Thoracic aorta endothelial cell (primary cell): ENCODE data around the gene GRID2. TPM values are rescaled to one million over a fixed set of nuclear protein-coding genes. Genes with fewer than 3 reads are reported as not detected.

Experiments
- small RNA-seq: library from RNA; depleted of rRNA; stranded (forward); fragments of <200 nt; gene quantifications from one replicate; pipeline ENCODE3, GENCODE V24; 2012
- total RNA-seq: library from RNA; depleted of rRNA; stranded (reverse); fragments of >200 nt; gene quantifications from 2 replicates; pipeline ENCODE4 v1.2.3, GENCODE V29; 2012

GRID2 gene
- not detected in 2 replicates for total RNA-seq

DNA sequence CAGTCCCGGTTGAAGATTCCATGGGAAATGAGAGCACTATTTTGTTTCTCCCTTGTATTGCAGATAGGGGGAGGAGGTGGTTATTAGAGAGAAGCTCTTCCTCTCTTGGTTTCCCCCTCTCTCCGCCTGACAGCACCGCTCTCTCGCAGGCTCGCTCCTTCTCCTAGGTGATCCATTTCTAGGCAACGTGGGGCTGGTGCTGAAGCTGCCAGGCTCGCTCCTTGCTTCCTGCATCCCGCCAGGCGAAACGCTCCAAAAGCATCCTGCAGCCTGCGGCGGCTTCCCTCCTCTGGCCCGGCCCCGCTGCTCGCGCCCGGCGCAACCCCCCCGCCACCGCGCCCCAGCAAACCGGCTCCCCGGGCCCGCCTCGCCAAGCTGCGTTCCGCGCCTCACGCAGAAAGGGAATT is at the start of gene GRID2:
TSS of gene GRID2 (plus strand) at position 346 of the 407 bp plus-strand sequence.

Small RNA genes lying within 50 kb of the gene (small RNA-seq; reads per million reads assigned to genes)
- gene RNA5SP164 = not detected
